Bronchial epithelial cell (primary cell): ENCODE data around the gene MAL. TPM values are rescaled to one million over a fixed set of nuclear protein-coding genes. Genes with fewer than 3 reads are reported as not detected.

Source experiments
- DNase-seq: peaks from one replicate; pipeline ENCODE4 v3.0.0-alpha.2; 2010; ENCODE audit warnings: low read depth
- FAIRE-seq: peaks from 2 replicates; lab custom pipeline; 2011; peaks lifted over from hg19 to GRCh38; lab: Jason Lieb, UNC
- H3K27me3 ChIP-seq: 2 replicates; pipeline ENCODE4 v1.5.1; 2011; ENCODE audit warnings: low read length; ENCODE audit not compliant: control insufficient read depth, insufficient read depth
- H3K36me3 ChIP-seq: 2 replicates; pipeline ENCODE4 v1.5.1; 2011; ENCODE audit warnings: low read length; ENCODE audit not compliant: control insufficient read depth, insufficient read depth
- H3K4me3 ChIP-seq: 2 replicates; pipeline ENCODE4 v1.5.1; 2011; ENCODE audit warnings: mild to moderate bottlenecking, low read depth, low read length, control low read depth
- CTCF ChIP-seq: IDR thresholded peaks from 2 replicates; pipeline ENCODE4 v1.5.1; 2011; ENCODE audit warnings: mild to moderate bottlenecking, moderate library complexity, low read length, control low read depth, inconsistent platforms; ENCODE audit not compliant: insufficient read depth, severe bottlenecking
- total RNA-seq: library from RNA; depleted of rRNA; stranded (reverse); fragments of >200 nt; gene quantifications from 2 replicates; pipeline ENCODE4 v1.2.1, GENCODE V29; 2014

The MAL gene
- total RNA-seq, 1 donor from 2014 or later: 1.1 TPM

- no peak for FAIRE-seq
- peaks cover 2% of the 10 kb centered on the region for H3K27me3 ChIP-seq
Observed at GRCh38 chr2:94999431-94999883, 26.1 kb upstream of the MAL start.

GRCh38 chr2:95001051-95001562, 24.4 kb upstream of the MAL start:
- no peak for TF ChIP-seq CTCF
- DNase-seq (no peak), FAIRE-seq (no peak)
- H3K27me3 ChIP-seq: peaks cover 2% of the 10 kb centered on the region
- H3K36me3 ChIP-seq: no peaks in the 10 kb centered on the region
- no peak overlapping the region for H3K4me3 ChIP-seq

More at GRCh38 chr2:94999431-94999883, 26.1 kb upstream of the MAL start:
- TF ChIP-seq CTCF: no peak
- no peak for DNase-seq
- H3K36me3 ChIP-seq: no peaks in the 10 kb centered on the region
- no peak overlapping the region for H3K4me3 ChIP-seq

- no peak for TF ChIP-seq CTCF
- DNase-seq: no peak
- FAIRE-seq: no peak
Observed at GRCh38 chr2:95001701-95002100, 23.8 kb upstream of the MAL start.

GRCh38 chr2:95002498-95002897, 23.0 kb upstream of the MAL start:
- TF ChIP-seq CTCF: no peak
- no peak for FAIRE-seq
- peaks cover 2% of the 10 kb centered on the region for H3K27me3 ChIP-seq
- no peaks in the 10 kb centered on the region for H3K36me3 ChIP-seq
- DNase-seq: no peak
- no peak overlapping the region for H3K4me3 ChIP-seq

More at GRCh38 chr2:95001701-95002100, 23.8 kb upstream of the MAL start:
- Histone ChIP-seq H3K27me3 (peaks cover 2% of the 10 kb centered on the region), H3K4me3 (no peak overlapping the region), H3K36me3 (no peaks in the 10 kb centered on the region)

GRCh38 chr2:95004287-95004686, 21.2 kb upstream of the MAL start:
- no peaks in the 10 kb centered on the region for H3K27me3 ChIP-seq
- TF ChIP-seq CTCF: no peak
- H3K36me3 ChIP-seq: no peaks in the 10 kb centered on the region
- DNase-seq (no peak), FAIRE-seq (no peak)
- no peak overlapping the region for H3K4me3 ChIP-seq

- DNase-seq: no peak
- Histone ChIP-seq H3K36me3 (no peaks in the 10 kb centered on the region), H3K4me3 (no peak overlapping the region), H3K27me3 (no peaks in the 10 kb centered on the region)
- FAIRE-seq: no peak
- TF ChIP-seq CTCF: no peak
Observed at GRCh38 chr2:95004711-95005110, 20.8 kb upstream of the MAL start.
